HepG2 (cell line): ENCODE results near the gene DLX6. TPM values are rescaled to one million over a fixed set of nuclear protein-coding genes. Genes with fewer than 3 reads are reported as not detected.

ENCODE experiments used
- ARID3A ChIP-seq: IDR thresholded peaks from 2 replicates; pipeline ENCODE4 v1.6.1; 2012; ENCODE audit warnings: low read depth, low read length, improper control_type of control experiment
- CBFB ChIP-seq: sonication (generic); formaldehyde crosslinking; IDR thresholded peaks from 2 replicates; pipeline ENCODE4 v1.4.0; 2020; ENCODE audit warnings: missing genetic modification reagents
- HES4 ChIP-seq: sonication (generic); formaldehyde crosslinking; IDR thresholded peaks from 2 replicates; pipeline ENCODE4 v1.9.0; 2021; ENCODE audit warnings: mild to moderate bottlenecking, missing genetic modification reagents, borderline replicate concordance
- NAIF1 ChIP-seq: sonication (generic); formaldehyde crosslinking; IDR thresholded peaks from 2 replicates; pipeline ENCODE4 v1.5.0; 2020; ENCODE audit warnings: mild to moderate bottlenecking, missing genetic modification reagents, borderline replicate concordance
- NPAS2 ChIP-seq: sonication (generic); formaldehyde crosslinking; IDR thresholded peaks from 2 replicates; pipeline ENCODE4 v1.8.0; 2022; ENCODE audit warnings: mild to moderate bottlenecking, missing genetic modification reagents, borderline replicate concordance
- PITX1 ChIP-seq: sonication (generic); formaldehyde crosslinking; IDR thresholded peaks from 2 replicates; pipeline ENCODE4 v1.5.1; 2020; ENCODE audit warnings: mild to moderate bottlenecking, missing genetic modification reagents
- POGZ ChIP-seq: sonication (generic); formaldehyde crosslinking; IDR thresholded peaks from 2 replicates; pipeline ENCODE4 v1.4.0; 2020; ENCODE audit warnings: mild to moderate bottlenecking, missing genetic modification reagents
- PRMT3 ChIP-seq: sonication (generic); formaldehyde crosslinking; IDR thresholded peaks from 2 replicates; pipeline ENCODE4 v1.8.1; 2022; ENCODE audit warnings: low read depth, mild to moderate bottlenecking, moderate library complexity, missing genetic modification reagents, borderline replicate concordance
- RXRA ChIP-seq: sonication (generic); formaldehyde crosslinking; IDR thresholded peaks from 2 replicates; pipeline ENCODE4 v1.5.1; 2020; ENCODE audit warnings: missing genetic modification reagents
- SIX1 ChIP-seq: sonication (generic); formaldehyde crosslinking; IDR thresholded peaks from 2 replicates; pipeline ENCODE4 v1.4.0; 2020; ENCODE audit warnings: missing genetic modification reagents, borderline replicate concordance
- TGIF2 ChIP-seq: IDR thresholded peaks from 2 replicates; pipeline ENCODE4 v1.6.1; 2016; ENCODE audit warnings: control low read depth, missing compliant biosample characterization
- THAP11 ChIP-seq: IDR thresholded peaks from 2 replicates; pipeline ENCODE4 v1.6.1; 2016; ENCODE audit warnings: missing biosample characterization, missing genetic modification reagents
- ZKSCAN5 ChIP-seq: sonication (generic); formaldehyde crosslinking; IDR thresholded peaks from 2 replicates; pipeline ENCODE4 v1.5.1; 2020; ENCODE audit warnings: mild to moderate bottlenecking, missing genetic modification reagents
- ZNF12 ChIP-seq: sonication (generic); formaldehyde crosslinking; IDR thresholded peaks from 2 replicates; pipeline ENCODE4 v1.5.0; 2020; ENCODE audit warnings: missing genetic modification reagents
- ZNF253 ChIP-seq: sonication (generic); formaldehyde crosslinking; IDR thresholded peaks from 2 replicates; pipeline ENCODE4 v1.8.0; 2022; ENCODE audit warnings: mild to moderate bottlenecking, missing genetic modification reagents, borderline replicate concordance
- ZNF34 ChIP-seq: sonication (generic); formaldehyde crosslinking; IDR thresholded peaks from 2 replicates; pipeline ENCODE4 v1.4.0; 2020; ENCODE audit warnings: mild to moderate bottlenecking, missing genetic modification reagents, borderline replicate concordance
- ZNF350 ChIP-seq: sonication (generic); formaldehyde crosslinking; IDR thresholded peaks from 2 replicates; pipeline ENCODE4 v1.4.0; 2020; ENCODE audit warnings: mild to moderate bottlenecking, low read depth, missing genetic modification reagents, borderline replicate concordance
- ZNF605 ChIP-seq: sonication (generic); formaldehyde crosslinking; IDR thresholded peaks from 2 replicates; pipeline ENCODE4 v1.8.0; 2022; ENCODE audit warnings: mild to moderate bottlenecking, missing genetic modification reagents
- ZNF672 ChIP-seq: sonication (generic); formaldehyde crosslinking; IDR thresholded peaks from 2 replicates; pipeline ENCODE4 v1.8.1; 2022; ENCODE audit warnings: missing genetic modification reagents
- ZNF777 ChIP-seq: sonication (generic); formaldehyde crosslinking; IDR thresholded peaks from 2 replicates; pipeline ENCODE4 v1.4.0; 2020; ENCODE audit warnings: missing genetic modification reagents
- ZSCAN30 ChIP-seq: sonication (generic); formaldehyde crosslinking; IDR thresholded peaks from 2 replicates; pipeline ENCODE4 v1.5.0; 2020; ENCODE audit warnings: mild to moderate bottlenecking, missing genetic modification reagents
- polyA plus RNA-seq, 8 experiments: library from polyadenylated mRNA; depleted of rRNA in 3 of 8; stranded (reverse) in 7 of 8; unstranded in 1 of 8; fragments of >200 nt; fragmentation: Illumina TruSeq in 4 of 8; extraction: Trizol in 4 of 8; gene quantifications; 2 replicates each; pipeline versions ENCODE4 v1.2.1 to v1.2.3, GENCODE V29; 2011 to 2016; ENCODE audit warnings: low read depth in 4 of 8, missing spikeins in 1 of 8, mixed read lengths in 1 of 8; ENCODE audit not compliant: insufficient read depth in 1 of 8
- total RNA-seq, 5 experiments: library from RNA; depleted of rRNA; stranded (reverse); fragments of >200 nt; fragmentation: Illumina TruSeq; extraction: Trizol; gene quantifications; 2 replicates each; pipeline ENCODE4 v1.2.3, GENCODE V29; 2016; ENCODE audit warnings: low read depth in 1 of 5
- TF ChIP-seq, protein P1 (sequence below): sonication (generic); formaldehyde crosslinking; IDR thresholded peaks from 2 replicates; pipeline ENCODE4; 2020; ENCODE audit warnings: missing genetic modification reagents, mild to moderate bottlenecking, borderline replicate concordance
- TF ChIP-seq, protein P2 (sequence below): sonication (generic); formaldehyde crosslinking; IDR thresholded peaks from 2 replicates; pipeline ENCODE4 v1.8.0; 2022; ENCODE audit warnings: missing genetic modification reagents, mild to moderate bottlenecking, inconsistent platforms, borderline replicate concordance
- TF ChIP-seq, protein P3 (sequence below): sonication (generic); formaldehyde crosslinking; IDR thresholded peaks from 2 replicates; pipeline ENCODE4 v1.8.1; 2023; ENCODE audit warnings: mild to moderate bottlenecking, inconsistent platforms, moderate library complexity, missing genetic modification reagents, borderline replicate concordance

DLX6 gene
- total and polyA plus RNA-seq, 2 of the 13 experiments (the other 11 are each of a cell fraction or from before 2014, with no cell fraction given), result 3.5 to 5.5 TPM

GRCh38 chr7:97027427-97028234 is 22.3 kb downstream of the DLX6 start (continued):
- TF ChIP-seq ZNF350, result peak; percentile 39; the same call in 1 of the 2 replicates
- TF ChIP-seq ZSCAN30, result no peak
- no peak for TF ChIP-seq ZKSCAN5
- TF ChIP-seq PRMT3 (CRISPR knock-in tag), result no peak
- 0 out of 2 replicates have a peak, but pooled peaks have one; percentile 39 for TF ChIP-seq THAP11 (CRISPR knock-in tag)
- peak; percentile 61; the same call in 1 of the 2 replicates for TF ChIP-seq ZNF605 (CRISPR knock-in tag)
- TF ChIP-seq HES4 (CRISPR knock-in tag), result no peak
- no peak for TF ChIP-seq ZNF777 (CRISPR knock-in tag)
- no peak for TF ChIP-seq PITX1 (CRISPR knock-in tag)
- no peak for TF ChIP-seq NPAS2
- TF ChIP-seq, protein P1, sequence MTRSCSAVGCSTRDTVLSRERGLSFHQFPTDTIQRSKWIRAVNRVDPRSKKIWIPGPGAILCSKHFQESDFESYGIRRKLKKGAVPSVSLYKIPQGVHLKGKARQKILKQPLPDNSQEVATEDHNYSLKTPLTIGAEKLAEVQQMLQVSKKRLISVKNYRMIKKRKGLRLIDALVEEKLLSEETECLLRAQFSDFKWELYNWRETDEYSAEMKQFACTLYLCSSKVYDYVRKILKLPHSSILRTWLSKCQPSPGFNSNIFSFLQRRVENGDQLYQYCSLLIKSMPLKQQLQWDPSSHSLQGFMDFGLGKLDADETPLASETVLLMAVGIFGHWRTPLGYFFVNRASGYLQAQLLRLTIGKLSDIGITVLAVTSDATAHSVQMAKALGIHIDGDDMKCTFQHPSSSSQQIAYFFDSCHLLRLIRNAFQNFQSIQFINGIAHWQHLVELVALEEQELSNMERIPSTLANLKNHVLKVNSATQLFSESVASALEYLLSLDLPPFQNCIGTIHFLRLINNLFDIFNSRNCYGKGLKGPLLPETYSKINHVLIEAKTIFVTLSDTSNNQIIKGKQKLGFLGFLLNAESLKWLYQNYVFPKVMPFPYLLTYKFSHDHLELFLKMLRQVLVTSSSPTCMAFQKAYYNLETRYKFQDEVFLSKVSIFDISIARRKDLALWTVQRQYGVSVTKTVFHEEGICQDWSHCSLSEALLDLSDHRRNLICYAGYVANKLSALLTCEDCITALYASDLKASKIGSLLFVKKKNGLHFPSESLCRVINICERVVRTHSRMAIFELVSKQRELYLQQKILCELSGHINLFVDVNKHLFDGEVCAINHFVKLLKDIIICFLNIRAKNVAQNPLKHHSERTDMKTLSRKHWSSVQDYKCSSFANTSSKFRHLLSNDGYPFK, result no peak; the same call in 1 of the 2 replicates
- no peak for TF ChIP-seq ZNF12
- TF ChIP-seq, protein P2, sequence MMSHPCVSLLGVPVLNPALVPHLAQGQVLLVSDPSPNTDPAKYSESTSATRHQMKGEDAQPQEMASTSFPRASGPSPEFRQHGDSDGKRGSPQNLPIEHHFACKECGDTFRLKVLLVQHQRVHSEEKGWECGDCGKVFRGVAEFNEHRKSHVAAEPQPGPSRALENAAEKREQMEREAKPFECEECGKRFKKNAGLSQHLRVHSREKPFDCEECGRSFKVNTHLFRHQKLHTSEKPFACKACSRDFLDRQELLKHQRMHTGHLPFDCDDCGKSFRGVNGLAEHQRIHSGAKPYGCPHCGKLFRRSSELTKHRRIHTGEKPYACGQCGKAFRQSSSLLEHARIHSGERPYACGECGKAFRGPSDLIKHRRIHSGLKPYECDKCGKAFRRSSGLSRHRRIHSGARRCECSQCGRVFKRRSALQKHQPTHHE (CRISPR knock-in tag), result no peak
- no peak for TF ChIP-seq NAIF1 (CRISPR knock-in tag)
- no peak for TF ChIP-seq RXRA
- TF ChIP-seq TGIF2 (CRISPR knock-in tag), result no peak
- TF ChIP-seq ZNF253 (CRISPR knock-in tag), result no peak
- no peak for TF ChIP-seq ARID3A
- TF ChIP-seq, protein P3, sequence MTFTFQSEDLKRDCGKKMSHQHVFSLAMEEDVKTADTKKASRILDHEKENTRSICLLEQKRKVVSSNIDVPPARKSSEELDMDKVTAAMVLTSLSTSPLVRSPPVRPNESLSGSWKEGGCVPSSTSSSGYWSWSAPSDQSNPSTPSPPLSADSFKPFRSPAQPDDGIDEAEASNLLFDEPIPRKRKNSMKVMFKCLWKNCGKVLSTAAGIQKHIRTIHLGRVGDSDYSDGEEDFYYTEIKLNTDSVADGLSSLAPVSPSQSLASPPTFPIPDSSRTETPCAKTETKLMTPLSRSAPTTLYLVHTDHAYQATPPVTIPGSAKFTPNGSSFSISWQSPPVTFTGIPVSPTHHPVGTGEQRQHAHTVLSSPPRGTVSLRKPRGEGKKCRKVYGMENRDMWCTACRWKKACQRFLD, result no peak
- TF ChIP-seq CBFB, result no peak
- no peak for TF ChIP-seq ZNF34
- no peak for TF ChIP-seq ZNF672
- no peak for TF ChIP-seq SIX1 (CRISPR knock-in tag)
- no peak for TF ChIP-seq POGZ (CRISPR knock-in tag)
